ENCODE results near the gene ADARB2. TPM values are rescaled to one million over a fixed set of nuclear protein-coding genes. Genes with fewer than 3 reads are reported as not detected.
A peak's percentile ranks its signal among the peaks of the same experiment; 100 is the strongest.

The ADARB2 gene
- total RNA-seq, 2 experiments from 2014 or later = 2.5 to 3.0 TPM

DNA sequence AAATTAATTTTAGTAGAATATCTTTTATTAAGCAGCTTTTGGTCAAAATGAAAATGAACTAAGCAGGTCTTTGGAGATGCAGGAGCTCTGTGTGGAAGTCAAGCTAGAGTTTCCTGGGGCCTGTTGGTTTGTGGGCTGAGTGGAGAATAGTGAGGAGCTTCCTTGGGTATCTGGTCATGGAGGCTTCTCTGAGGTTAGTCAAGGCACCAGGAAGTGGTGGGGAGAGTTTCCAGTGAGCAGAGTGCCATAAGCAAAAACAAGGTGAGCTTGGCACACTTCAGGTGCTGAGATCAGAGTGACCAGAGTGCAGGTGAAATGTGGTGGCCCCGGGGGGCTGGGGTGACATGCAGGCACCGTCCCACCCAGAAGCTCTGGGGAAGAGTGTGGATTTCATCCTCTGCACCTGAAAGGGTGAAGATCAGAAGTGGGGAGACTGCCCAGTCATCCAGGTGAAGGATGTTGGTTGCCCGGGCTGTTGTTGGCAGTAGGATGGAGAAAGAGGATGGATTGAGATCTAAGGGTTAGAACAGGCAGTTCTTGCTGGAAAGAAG lies 603.8 kb downstream of the ADARB2 start:
- DNase-seq = peak; percentile 17
- CTCF ChIA-PET = interaction anchor here (0.9 kb wide), 1 partner anchor 235 kb away, joined by 4 read pairs; no protein-coding TSS in a partner anchor
- H3K9me3 Mint-ChIP-seq = peaks cover 7% of the 10 kb centered on the region
- POLR2A ChIA-PET = interaction anchor here (0.8 kb wide), 1 partner anchor 23 kb away, joined by 4 read pairs; no protein-coding TSS in a partner anchor
- H3K36me3 Mint-ChIP-seq (ENCODE audit: low read depth) = peaks cover 37% of the 10 kb centered on the region
- peaks cover 8% of the 10 kb centered on the region for H3K27me3 Mint-ChIP-seq
- no peak overlapping the region for H3K27ac Mint-ChIP-seq
- peaks cover 14% of the 10 kb centered on the region for H3K4me1 Mint-ChIP-seq
- no peak overlapping the region for H3K4me3 Mint-ChIP-seq

- ChIA-PET POLR2A (interaction anchor here (1.5 kb wide), 1 partner anchor 10 kb away, joined by 4 read pairs; no protein-coding TSS in a partner anchor), CTCF (interaction anchor here (0.8 kb wide), 1 partner anchor 23 kb away, joined by 4 read pairs; no protein-coding TSS in a partner anchor)
- Mint-ChIP-seq H3K36me3 (ENCODE audit: low read depth) (peaks cover 43% of the 10 kb centered on the region), H3K4me3 (no peak overlapping the region), H3K27me3 (peaks cover 3% of the 10 kb centered on the region), H3K4me1 (peaks cover 14% of the 10 kb centered on the region), H3K27ac (no peak overlapping the region), H3K9me3 (peaks cover 3% of the 10 kb centered on the region)
- DNase-seq = peak; percentile 12
Observed at GRCh38 chr10:1132584-1132983, 604.7 kb downstream of the ADARB2 start.

DNA sequence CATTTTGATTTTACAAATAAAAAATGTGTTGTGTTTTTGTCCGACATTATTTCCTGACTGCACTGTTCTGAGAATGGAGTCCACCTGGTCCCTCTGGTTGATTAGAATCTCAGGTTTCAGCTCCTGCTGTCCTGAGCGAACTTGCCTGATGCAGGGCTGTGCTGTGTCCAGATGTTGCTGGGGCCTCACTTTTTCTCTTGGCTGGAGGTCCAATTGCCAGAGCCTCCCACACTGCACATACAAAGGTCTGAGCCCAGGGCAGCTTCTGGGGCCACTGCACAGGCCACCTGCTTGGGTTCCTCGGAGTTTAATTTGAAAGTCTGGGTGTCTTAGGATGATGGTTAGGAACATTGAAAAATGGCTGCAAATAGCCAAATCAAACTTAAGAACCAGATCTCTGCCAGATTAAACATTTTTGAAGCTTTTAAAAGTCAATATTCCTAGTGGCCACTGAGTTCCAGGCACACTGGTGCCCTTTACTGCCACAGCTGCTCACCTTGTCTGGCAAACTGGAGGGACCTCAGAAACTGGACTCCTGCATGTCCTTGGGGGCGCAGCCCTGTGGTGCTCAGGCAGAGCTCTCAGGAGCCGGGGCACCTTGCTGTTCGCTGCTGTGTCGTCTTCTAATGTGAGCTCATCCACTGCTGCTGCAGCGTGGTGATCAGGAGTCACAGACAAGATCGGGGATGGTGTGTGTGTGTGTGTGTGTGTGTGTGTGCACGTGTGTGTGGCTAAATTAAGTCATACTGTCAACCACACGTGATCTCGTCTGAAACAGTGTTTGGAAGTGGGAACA lies 606.1 kb downstream of the ADARB2 start:
- ChIA-PET CTCF (interaction anchor here (1.6 kb wide), 1 partner anchor 21 kb away, joined by 5 read pairs; no protein-coding TSS in a partner anchor), POLR2A (interaction anchor here (1.5 kb wide), 1 partner anchor 9 kb away, joined by 4 read pairs; no protein-coding TSS in a partner anchor)
- no peaks in the 10 kb centered on the region for H3K9me3 Mint-ChIP-seq

DNA sequence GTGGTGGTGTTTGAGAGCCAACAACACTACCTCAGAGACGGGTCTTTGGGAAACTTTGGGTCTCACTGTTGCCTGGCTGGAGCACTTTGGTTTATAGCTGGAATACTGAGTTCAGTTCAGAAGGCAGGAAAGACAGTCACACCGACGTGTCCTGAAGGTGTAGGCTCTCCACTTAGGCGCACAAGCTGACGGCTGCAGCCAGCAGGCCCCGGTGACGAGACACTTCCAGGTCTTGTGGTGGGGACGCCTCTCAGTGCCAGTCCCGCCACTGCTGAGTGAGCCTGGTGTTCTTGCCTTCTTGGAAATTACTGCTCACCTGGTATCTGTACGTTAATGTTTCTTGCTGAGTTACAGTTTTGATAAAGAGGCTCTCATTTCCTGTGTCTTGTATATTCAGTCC lies 607.1 kb downstream of the ADARB2 start:
- POLR2A ChIA-PET = no interaction called here
- peaks cover 14% of the 10 kb centered on the region for H3K4me1 Mint-ChIP-seq
- no peaks in the 10 kb centered on the region for H3K27me3 Mint-ChIP-seq
- peaks cover 55% of the 10 kb centered on the region for H3K36me3 Mint-ChIP-seq (ENCODE audit: low read depth)
- H3K9me3 Mint-ChIP-seq = no peaks in the 10 kb centered on the region
- no peak for DNase-seq
- no peak overlapping the region for H3K4me3 Mint-ChIP-seq
- H3K27ac Mint-ChIP-seq = no peak overlapping the region
- CTCF ChIA-PET = interaction anchor here (1.6 kb wide), 1 partner anchor 20 kb away, joined by 5 read pairs; no protein-coding TSS in a partner anchor

More for the DNA sequence above, 606.1 kb downstream of the ADARB2 start:
- Mint-ChIP-seq H3K36me3 (ENCODE audit: low read depth) (peaks cover 50% of the 10 kb centered on the region), H3K27me3 (peaks cover 3% of the 10 kb centered on the region), H3K4me1 (peaks cover 14% of the 10 kb centered on the region), H3K4me3 (no peak overlapping the region), H3K27ac (no peak overlapping the region)
- DNase-seq = peak; percentile 14

GRCh38 chr10:1128649-1129048 lies 608.7 kb downstream of the ADARB2 start:
- DNase-seq = peak; percentile 12
- CTCF ChIA-PET = interaction anchor here (1.8 kb wide), 1 partner anchor 19 kb away, joined by 4 read pairs; no protein-coding TSS in a partner anchor
- no peak overlapping the region for H3K4me3 Mint-ChIP-seq

DNA sequence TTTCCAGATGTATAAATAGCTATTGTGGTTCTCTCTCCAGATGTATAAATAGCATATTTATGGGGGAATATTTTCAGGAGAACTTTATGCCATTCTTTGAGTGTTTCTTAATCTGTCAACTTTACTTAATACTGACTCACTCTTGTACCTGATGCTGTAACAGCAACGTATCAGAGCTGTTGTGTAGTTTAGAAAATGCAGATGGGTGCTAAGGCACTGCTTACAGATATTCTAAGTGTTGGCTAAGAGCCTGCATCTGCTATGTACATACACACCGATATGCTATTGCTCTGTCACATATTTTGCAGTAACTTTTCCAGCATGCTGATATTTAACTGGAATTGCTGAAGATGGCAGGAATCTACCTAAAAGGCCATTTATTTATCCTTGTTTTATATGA lies 609.2 kb downstream of the ADARB2 start:
- ChIA-PET CTCF (interaction anchor here (1.8 kb wide), 1 partner anchor 18 kb away, joined by 4 read pairs; no protein-coding TSS in a partner anchor), POLR2A (no interaction called here)
- Mint-ChIP-seq H3K4me3 (no peak overlapping the region), H3K36me3 (ENCODE audit: low read depth) (peaks cover 75% of the 10 kb centered on the region), H3K9me3 (no peaks in the 10 kb centered on the region), H3K27me3 (no peaks in the 10 kb centered on the region), H3K27ac (no peak overlapping the region), H3K4me1 (peaks cover 12% of the 10 kb centered on the region)
- no peak for DNase-seq

More at GRCh38 chr10:1128649-1129048, 608.7 kb downstream of the ADARB2 start:
- Mint-ChIP-seq H3K9me3 (no peaks in the 10 kb centered on the region), H3K27me3 (no peaks in the 10 kb centered on the region), H3K36me3 (ENCODE audit: low read depth) (peaks cover 70% of the 10 kb centered on the region), H3K27ac (no peak overlapping the region), H3K4me1 (peaks cover 11% of the 10 kb centered on the region)
- POLR2A ChIA-PET = no interaction called here

GRCh38 chr10:1127629-1128028 lies 609.7 kb downstream of the ADARB2 start:
- Mint-ChIP-seq H3K4me3 (no peak overlapping the region), H3K27ac (no peak overlapping the region), H3K9me3 (no peaks in the 10 kb centered on the region), H3K36me3 (ENCODE audit: low read depth) (peaks cover 78% of the 10 kb centered on the region), H3K27me3 (no peaks in the 10 kb centered on the region), H3K4me1 (peaks cover 10% of the 10 kb centered on the region)
- ChIA-PET POLR2A (no interaction called here), CTCF (no interaction called here)
- DNase-seq = no peak
